ENCODE data around the gene SPACA7.

The SPACA7 gene

GRCh38 chr13:112481458-112481857 lies 105.3 kb downstream of the SPACA7 start:
- DNase-seq (ENCODE audit: low read depth) = no peak
- TF ChIP-seq CTCF (conservative IDR thresholded peaks at IDR 0.05; ENCODE audit: low read depth, low read length) = no peak
- no peak overlapping the region for H3K4me3 ChIP-seq (ENCODE audit: low read length)

GRCh38 chr13:112483299-112483698 lies 107.1 kb downstream of the SPACA7 start:
- no peak for DNase-seq (ENCODE audit: low read depth)
- H3K4me3 ChIP-seq (ENCODE audit: low read length) = no peak overlapping the region
- no peak for TF ChIP-seq CTCF (conservative IDR thresholded peaks at IDR 0.05; ENCODE audit: low read depth, low read length)

All from retinal pigment epithelial cell (primary cell).